HUES6 (cell line): ENCODE data around the gene ZNF280B.

Source experiments
- H3K27ac ChIP-seq: 2 replicates; pipeline ENCODE4 v1.7.0; 2013; ENCODE audit warnings: low read depth, mild to moderate bottlenecking, low read length, inconsistent platforms
- H3K27me3 ChIP-seq: 2 replicates; pipeline ENCODE4 v1.6.1; 2013; ENCODE audit warnings: low read length; ENCODE audit not compliant: control insufficient read depth, insufficient read depth
- H3K36me3 ChIP-seq: 2 replicates; pipeline ENCODE4 v1.6.1; 2013; ENCODE audit warnings: low read length; ENCODE audit not compliant: control insufficient read depth, insufficient read depth
- H3K4me1 ChIP-seq: 2 replicates; pipeline ENCODE4 v1.6.1; 2013; ENCODE audit warnings: low read length; ENCODE audit not compliant: control insufficient read depth, insufficient read depth
- H3K4me3 ChIP-seq: 2 replicates; pipeline ENCODE4 v1.5.1; 2013; ENCODE audit warnings: low read depth, low read length
- H3K9ac ChIP-seq: one replicate; pipeline ENCODE4 v1.6.1; 2013; ENCODE audit warnings: mild to moderate bottlenecking, low read length
- H3K9me3 ChIP-seq: 2 replicates; pipeline ENCODE4 v1.6.1; 2013; ENCODE audit warnings: low read depth, low read length; ENCODE audit not compliant: control insufficient read depth, insufficient read depth

Gene ZNF280B

DNA sequence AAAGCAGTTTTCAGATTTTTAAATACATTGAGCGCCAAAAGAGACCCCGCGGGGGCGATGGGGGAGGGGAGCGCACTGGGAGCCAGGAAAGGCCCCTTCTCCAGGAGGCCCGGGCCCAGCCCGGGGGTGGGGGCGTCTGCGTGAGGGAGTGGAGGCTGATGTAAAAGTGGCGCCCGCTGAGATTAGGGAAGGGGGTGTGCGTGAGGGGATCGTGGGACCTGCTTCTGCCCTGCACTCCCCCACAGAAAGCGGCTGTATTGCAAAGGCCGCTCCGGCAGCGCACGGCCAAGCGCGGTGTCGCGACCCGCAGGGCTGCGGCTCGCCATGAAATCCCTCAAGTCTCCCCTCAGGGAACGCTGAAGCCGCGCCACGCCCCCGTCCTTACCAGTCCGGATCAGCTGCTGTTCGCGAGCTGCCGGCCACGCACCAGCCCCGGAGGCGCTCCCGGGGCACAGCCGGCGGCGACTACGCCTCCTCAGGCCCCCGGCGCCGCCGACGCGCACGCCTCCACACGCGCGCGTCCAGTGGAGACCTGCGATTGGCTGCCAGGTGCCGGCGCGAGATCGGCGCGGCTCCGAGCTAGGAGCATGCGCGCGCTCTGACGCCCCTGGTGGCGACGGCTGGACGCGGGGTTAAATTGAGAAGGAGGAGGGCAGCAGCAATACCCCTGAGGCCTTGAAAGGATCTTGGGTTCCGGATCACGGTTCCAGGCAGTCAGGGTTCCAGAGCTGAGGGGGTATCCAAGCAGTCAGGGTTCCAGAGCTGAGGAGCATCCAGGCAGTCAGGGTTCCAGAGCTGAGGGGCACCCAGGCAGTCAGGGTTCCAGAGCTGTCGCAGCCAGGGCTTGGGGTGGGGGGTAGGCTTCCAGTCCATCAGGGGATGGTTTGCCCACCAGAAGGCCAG is at the start of gene ZNF280B:
Gene ZNF280B (minus strand): TSS at position 469 of the 903 bp plus-strand sequence. CDS start 19,344 bp downstream, outside the sequence.
- peaks cover 3% of the 10 kb centered on the region; the same call in 1 of the 2 replicates for H3K4me1 ChIP-seq
- peak within 1 kb of the TSS; percentile 80 for H3K9ac ChIP-seq
- peaks cover 13% of the 10 kb centered on the region; the same call in 1 of the 2 replicates for H3K9me3 ChIP-seq
- H3K36me3 ChIP-seq: peaks cover 22% of the 10 kb centered on the region
- peak within 1 kb of the TSS; percentile 98 for H3K4me3 ChIP-seq
- peak within 1 kb of the TSS; percentile 42; the same call in 1 of the 2 replicates for H3K27ac ChIP-seq
- H3K27me3 ChIP-seq: peaks cover 28% of the 10 kb centered on the region

DNA sequence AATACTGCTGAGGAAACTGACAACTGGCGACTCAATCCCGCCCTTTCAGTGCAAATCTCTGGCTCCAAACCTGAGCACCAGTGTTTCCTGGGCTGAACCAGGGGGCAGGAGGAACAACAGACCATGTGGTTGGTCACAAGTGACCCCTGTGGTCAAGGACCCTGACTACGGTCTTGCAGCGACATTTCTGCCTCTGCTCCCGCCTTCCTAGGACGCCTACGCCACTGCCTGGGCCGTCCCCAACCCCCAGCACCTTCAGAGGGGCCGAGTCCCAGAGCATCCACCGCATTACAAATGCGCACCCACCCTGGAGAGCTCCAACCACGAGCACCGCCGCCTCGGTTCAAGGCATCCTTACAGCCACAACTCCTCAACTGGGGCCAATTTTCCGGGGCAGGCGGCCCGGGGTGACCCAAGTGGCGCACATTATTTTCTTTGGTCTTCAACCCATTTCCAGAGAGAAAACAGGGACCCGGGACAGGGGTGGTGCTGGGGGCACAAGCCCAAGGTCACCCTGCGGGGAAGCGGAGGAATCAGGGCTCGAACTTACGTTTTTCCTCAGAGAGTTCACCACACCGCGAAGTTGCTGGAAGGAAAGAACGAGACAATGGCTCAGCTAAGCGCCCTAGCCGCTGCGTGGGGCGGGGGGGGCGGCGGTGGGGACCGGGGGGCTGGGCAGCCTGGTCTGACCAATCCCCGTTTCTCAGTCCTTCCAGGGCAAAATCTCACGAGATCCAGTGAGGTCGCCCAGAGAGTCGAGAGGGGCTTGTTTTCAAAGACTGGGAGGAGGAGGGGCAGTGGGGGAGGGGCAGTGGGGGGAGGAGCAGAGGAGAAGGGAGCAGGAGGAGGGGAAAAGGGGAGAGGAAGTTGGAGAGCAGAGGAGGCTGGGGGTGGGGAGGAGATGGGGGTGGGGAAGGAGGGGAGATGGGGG is 48.7 kb upstream of the ZNF280B start:
- Histone ChIP-seq H3K27me3 (peaks cover 63% of the 10 kb centered on the region), H3K9me3 (peaks cover 5% of the 10 kb centered on the region; the same call in 1 of the 2 replicates), H3K4me3 (no peak overlapping the region), H3K4me1 (no peaks in the 10 kb centered on the region), H3K36me3 (no peaks in the 10 kb centered on the region), H3K27ac (no peak overlapping the region), H3K9ac (no peak overlapping the region)

DNA sequence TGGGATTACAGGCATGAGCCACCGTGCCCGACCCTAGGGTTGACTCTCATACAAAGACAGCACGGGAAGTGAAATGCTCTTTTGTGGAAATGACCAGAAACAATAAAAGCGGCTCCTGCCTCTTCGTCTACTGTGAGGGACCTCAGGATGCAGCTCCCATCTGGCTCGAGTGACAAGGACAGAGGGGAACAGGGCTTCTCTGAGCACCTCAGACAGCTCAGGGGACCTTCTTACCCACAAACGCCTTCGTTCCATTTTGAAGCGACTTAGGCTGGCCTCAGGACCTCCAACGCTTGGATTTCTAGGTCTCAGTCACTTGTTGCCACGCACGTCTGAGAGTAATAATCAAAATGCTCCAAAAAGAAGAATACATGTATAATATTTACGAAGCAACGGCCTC is 48.0 kb upstream of the ZNF280B start:
- peaks cover 5% of the 10 kb centered on the region; the same call in 1 of the 2 replicates for H3K9me3 ChIP-seq
- H3K4me3 ChIP-seq: no peak overlapping the region
- peaks cover 59% of the 10 kb centered on the region for H3K27me3 ChIP-seq
- no peaks in the 10 kb centered on the region for H3K36me3 ChIP-seq
- no peak overlapping the region for H3K27ac ChIP-seq
- no peaks in the 10 kb centered on the region for H3K4me1 ChIP-seq
- no peak overlapping the region for H3K9ac ChIP-seq

DNA sequence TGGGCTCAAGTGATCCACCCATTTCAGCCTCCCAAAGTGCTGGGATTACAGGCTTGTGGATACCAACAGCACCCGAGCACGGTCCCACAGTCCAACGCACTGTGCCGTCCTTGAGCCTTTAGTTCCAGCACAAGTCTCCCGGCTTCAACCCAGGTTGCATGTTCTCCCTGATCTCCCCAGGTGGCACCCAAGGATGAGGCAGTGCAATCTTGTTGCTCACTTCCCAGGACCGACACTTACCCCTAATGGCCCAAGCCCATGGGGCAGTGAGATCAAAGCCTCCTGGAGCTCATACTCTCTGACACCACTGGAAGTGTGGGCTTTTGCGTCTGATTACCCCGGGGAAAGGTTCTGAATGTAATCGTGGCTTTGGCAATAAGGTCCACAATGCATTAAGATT is 47.1 kb upstream of the ZNF280B start:
- H3K4me3 ChIP-seq: no peak overlapping the region
- H3K27me3 ChIP-seq: peaks cover 67% of the 10 kb centered on the region
- H3K36me3 ChIP-seq: no peaks in the 10 kb centered on the region
- H3K4me1 ChIP-seq: no peaks in the 10 kb centered on the region
- H3K9me3 ChIP-seq: peaks cover 5% of the 10 kb centered on the region; the same call in 1 of the 2 replicates
- no peak overlapping the region for H3K9ac ChIP-seq
- no peak overlapping the region for H3K27ac ChIP-seq

DNA sequence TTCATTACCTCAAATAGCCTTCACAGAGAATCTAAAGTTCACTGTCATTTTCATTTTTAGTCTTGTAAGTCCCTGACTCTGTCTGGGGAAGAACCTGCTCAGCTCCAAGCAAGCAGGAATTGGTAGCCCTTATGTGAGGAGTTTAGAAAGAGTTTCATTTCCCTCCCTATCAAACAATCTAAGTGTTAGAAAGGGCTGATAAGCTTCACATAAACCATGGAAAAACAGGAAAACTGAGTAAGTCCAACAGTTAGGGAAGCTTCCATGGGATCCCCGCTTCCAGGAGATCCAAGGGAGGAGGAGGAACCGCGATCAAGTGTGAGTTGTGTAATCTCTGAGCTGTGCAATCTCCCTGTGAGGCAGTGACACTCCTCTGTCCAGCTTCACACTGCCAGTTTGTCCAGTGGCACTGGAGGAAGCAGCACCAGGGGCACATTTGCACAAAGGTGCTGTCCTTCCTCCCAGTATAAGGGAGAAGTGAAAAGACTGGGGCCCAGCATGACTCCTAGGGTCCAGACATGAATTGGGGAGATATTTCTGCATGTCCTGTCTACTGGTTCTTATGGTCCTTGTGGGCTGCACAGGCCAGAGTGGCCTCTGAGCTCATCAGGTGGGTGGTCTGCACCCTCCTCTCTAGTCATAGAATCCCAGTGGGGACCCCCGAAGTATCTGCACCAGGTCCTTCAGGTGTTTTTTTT is 46.2 kb upstream of the ZNF280B start:
- peaks cover 5% of the 10 kb centered on the region; the same call in 1 of the 2 replicates for H3K9me3 ChIP-seq
- no peak overlapping the region for H3K4me3 ChIP-seq
- peaks cover 69% of the 10 kb centered on the region for H3K27me3 ChIP-seq
- no peak overlapping the region for H3K9ac ChIP-seq
- no peaks in the 10 kb centered on the region for H3K36me3 ChIP-seq
- H3K4me1 ChIP-seq: no peaks in the 10 kb centered on the region
- no peak overlapping the region for H3K27ac ChIP-seq

GRCh38 chr22:22553735-22554586 is 45.4 kb upstream of the ZNF280B start:
- Histone ChIP-seq H3K4me3 (no peak overlapping the region), H3K27ac (no peak overlapping the region), H3K4me1 (no peaks in the 10 kb centered on the region), H3K9me3 (peaks cover 1% of the 10 kb centered on the region; the same call in 1 of the 2 replicates), H3K27me3 (peaks cover 72% of the 10 kb centered on the region), H3K9ac (no peak overlapping the region), H3K36me3 (no peaks in the 10 kb centered on the region)

DNA sequence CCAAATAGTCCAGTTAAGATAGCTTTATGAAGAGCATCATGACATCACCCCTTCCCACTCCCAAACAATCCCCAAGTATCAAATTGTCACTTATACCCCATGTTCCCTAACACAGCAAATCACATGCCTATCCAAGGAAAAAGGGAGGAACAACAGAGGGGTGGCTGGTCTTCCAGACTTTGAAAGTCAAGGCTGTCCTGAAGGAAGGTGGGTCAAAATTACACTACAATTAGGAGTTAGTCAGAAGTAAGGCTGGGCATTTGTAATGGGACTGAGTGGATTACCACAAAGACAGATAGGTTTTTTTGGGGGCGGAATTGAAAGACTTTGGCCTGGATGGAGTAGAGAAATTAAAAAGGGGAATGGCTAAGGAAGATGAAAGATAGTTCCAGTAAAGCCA is 44.6 kb upstream of the ZNF280B start:
- Histone ChIP-seq H3K9ac (no peak overlapping the region), H3K9me3 (no peaks in the 10 kb centered on the region), H3K4me1 (no peaks in the 10 kb centered on the region), H3K36me3 (no peaks in the 10 kb centered on the region), H3K27ac (no peak overlapping the region), H3K4me3 (no peak overlapping the region), H3K27me3 (peaks cover 80% of the 10 kb centered on the region)

DNA sequence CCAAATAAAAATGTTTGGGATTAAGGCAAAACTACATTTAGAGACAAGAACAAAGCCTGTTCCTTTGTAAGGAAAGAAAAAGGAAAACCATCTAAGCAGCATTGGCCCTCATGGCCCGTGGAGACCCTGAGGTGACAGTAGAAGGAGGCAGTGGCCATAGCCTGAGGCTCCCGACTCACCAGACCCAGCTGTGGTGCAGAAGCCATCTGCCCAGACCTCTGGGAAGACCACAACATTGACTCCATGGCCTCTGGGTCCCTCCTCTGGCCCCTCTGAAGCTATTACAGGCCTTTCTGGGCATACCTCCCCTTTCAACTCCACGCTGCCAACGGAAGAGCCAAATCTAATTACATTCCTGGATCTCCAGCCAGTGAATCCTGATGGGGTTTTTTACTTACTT is 44.1 kb upstream of the ZNF280B start:
- Histone ChIP-seq H3K27me3 (peaks cover 85% of the 10 kb centered on the region), H3K27ac (no peak overlapping the region), H3K4me1 (no peaks in the 10 kb centered on the region), H3K36me3 (no peaks in the 10 kb centered on the region), H3K4me3 (no peak overlapping the region), H3K9ac (no peak overlapping the region), H3K9me3 (no peaks in the 10 kb centered on the region)

DNA sequence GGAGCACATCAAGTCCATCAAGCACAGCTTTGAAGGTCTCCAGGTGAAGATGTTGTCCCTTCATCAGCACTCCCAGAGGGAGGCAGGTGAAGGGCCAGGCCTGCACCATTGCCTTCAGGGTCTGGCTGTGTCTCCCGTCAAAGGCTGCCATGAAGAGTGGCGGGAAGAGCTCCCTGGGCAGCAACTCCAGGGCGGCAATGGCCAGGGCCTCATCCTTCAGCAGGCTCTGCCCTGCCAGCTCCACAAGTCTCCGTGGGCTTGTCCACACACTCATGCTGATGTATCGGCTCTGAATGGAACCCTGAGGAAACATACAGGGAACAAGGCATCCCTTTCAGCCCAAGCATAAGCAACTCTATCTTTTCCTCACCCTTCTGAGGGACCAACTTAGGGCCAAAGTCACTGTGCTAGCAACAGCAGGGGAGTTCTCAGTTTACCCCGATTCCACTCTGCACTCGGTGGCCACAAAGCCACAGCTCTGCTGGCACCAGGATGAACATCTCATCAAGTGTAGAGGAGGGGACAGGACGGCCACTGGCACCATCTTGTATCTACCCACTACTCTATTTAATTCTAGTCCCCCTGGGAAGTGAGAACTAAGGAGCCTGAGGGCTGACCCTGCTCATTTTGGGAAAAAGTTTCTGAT is 42.4 kb upstream of the ZNF280B start:
- H3K27me3 ChIP-seq: peaks cover 92% of the 10 kb centered on the region
- no peaks in the 10 kb centered on the region for H3K36me3 ChIP-seq
- H3K27ac ChIP-seq: no peak overlapping the region
- no peak overlapping the region for H3K9ac ChIP-seq
- H3K4me3 ChIP-seq: no peak overlapping the region
- no peaks in the 10 kb centered on the region for H3K4me1 ChIP-seq
- no peaks in the 10 kb centered on the region for H3K9me3 ChIP-seq
